Large intestine (tissue), 3 donors: ENCODE results near the gene MYL12B. TPM values are rescaled to one million over a fixed set of nuclear protein-coding genes. Genes with fewer than 3 reads are reported as not detected.

Experiments used
- DNase-seq, 2 donors: peaks; one replicate each; pipeline versions ENCODE4 v3.0.0 to v3.0.0-alpha.2; 2013
- H3K27ac ChIP-seq: one replicate; pipeline ENCODE4 v1.5.1; 2013; ENCODE audit warnings: low read length
- H3K27me3 ChIP-seq: 2 replicates; pipeline ENCODE4 v1.6.1; 2013; ENCODE audit warnings: low read length; ENCODE audit not compliant: control insufficient read depth, insufficient read depth
- H3K36me3 ChIP-seq: 2 replicates; pipeline ENCODE4 v1.6.1; 2013; ENCODE audit warnings: low read length; ENCODE audit not compliant: control insufficient read depth, insufficient read depth
- H3K4me1 ChIP-seq: one replicate; pipeline ENCODE4 v1.6.1; 2013; ENCODE audit warnings: low read length; ENCODE audit not compliant: control insufficient read depth, insufficient read depth
- H3K4me3 ChIP-seq: one replicate; pipeline ENCODE4 v1.5.1; 2013; ENCODE audit warnings: low read length
- H3K9me3 ChIP-seq: one replicate; pipeline ENCODE4 v1.6.1; 2013; ENCODE audit warnings: mild to moderate bottlenecking, low read depth, low read length, moderate library complexity; ENCODE audit not compliant: control insufficient read depth
- WGBS: methylation state at CpG from one replicate; pipeline ENCODE4 v1.1.5; 2013; ENCODE audit warnings: low lambda C conversion rate; ENCODE audit not compliant: insufficient coverage; 5-methylcytosine and 5-hydroxymethylcytosine counted together
- polyA plus RNA-seq: library from polyadenylated mRNA; unstranded; fragments of 120-200 nt; gene quantifications from one replicate; pipeline ENCODE4 v1.2.1, GENCODE V29; 2013

The MYL12B gene
- polyA plus RNA-seq, 1 donor: 408 TPM

- peak; percentile 69 to 84 for DNase-seq
- peak overlapping the region; percentile 100 for H3K27ac ChIP-seq
- H3K27me3 ChIP-seq: no peaks in the 10 kb centered on the region
- H3K4me1 ChIP-seq: peaks cover 9% of the 10 kb centered on the region
- peaks cover 11% of the 10 kb centered on the region for H3K36me3 ChIP-seq
- no CpG with 5 or more reads among the region's 9 CpGs for WGBS
- H3K4me3 ChIP-seq: peak overlapping the region; percentile 96
- no peaks in the 10 kb centered on the region for H3K9me3 ChIP-seq
Observed at GRCh38 chr18:3248658-3249359, 13.1 kb upstream of the MYL12B start.

GRCh38 chr18:3250237-3251107 lies 11.5 kb upstream of the MYL12B start:
- Histone ChIP-seq H3K36me3 (peaks cover 28% of the 10 kb centered on the region), H3K4me1 (peaks cover 9% of the 10 kb centered on the region), H3K9me3 (no peaks in the 10 kb centered on the region), H3K27ac (no peak overlapping the region), H3K27me3 (no peaks in the 10 kb centered on the region), H3K4me3 (no peak overlapping the region)
- no peak for DNase-seq
- WGBS: 75% methylated on average over 4 of the region's 6 CpGs

- no peak for DNase-seq
- H3K4me3 ChIP-seq: no peak overlapping the region
- H3K4me1 ChIP-seq: peaks cover 5% of the 10 kb centered on the region
- 79% methylated on average over 3 of the region's 8 CpGs for WGBS
- H3K27me3 ChIP-seq: no peaks in the 10 kb centered on the region
- peaks cover 37% of the 10 kb centered on the region for H3K36me3 ChIP-seq
- H3K27ac ChIP-seq: no peak overlapping the region
- H3K9me3 ChIP-seq: no peaks in the 10 kb centered on the region
Observed at GRCh38 chr18:3251249-3251962, 10.5 kb upstream of the MYL12B start.

GRCh38 chr18:3251963-3252277 lies 10.0 kb upstream of the MYL12B start:
- Histone ChIP-seq H3K27ac (no peak overlapping the region), H3K9me3 (no peaks in the 10 kb centered on the region), H3K4me1 (peaks cover 5% of the 10 kb centered on the region), H3K4me3 (no peak overlapping the region), H3K27me3 (no peaks in the 10 kb centered on the region), H3K36me3 (peaks cover 41% of the 10 kb centered on the region)
- DNase-seq: no peak
- 92% methylated on average over 2 of the region's 3 CpGs for WGBS

GRCh38 chr18:3252843-3253242 lies 9.1 kb upstream of the MYL12B start:
- H3K27ac ChIP-seq: no peak overlapping the region
- H3K36me3 ChIP-seq: peaks cover 47% of the 10 kb centered on the region
- H3K4me1 ChIP-seq: peaks cover 5% of the 10 kb centered on the region
- no CpG with 5 or more reads among the region's 1 CpG for WGBS
- no peak overlapping the region for H3K4me3 ChIP-seq
- H3K9me3 ChIP-seq: no peaks in the 10 kb centered on the region
- DNase-seq: no peak
- H3K27me3 ChIP-seq: no peaks in the 10 kb centered on the region

- peaks cover 57% of the 10 kb centered on the region for H3K36me3 ChIP-seq
- H3K4me1 ChIP-seq: no peaks in the 10 kb centered on the region
- no peak overlapping the region for H3K4me3 ChIP-seq
- no CpG with 5 or more reads among the region's 4 CpGs for WGBS
- no peak overlapping the region for H3K27ac ChIP-seq
- H3K27me3 ChIP-seq: no peaks in the 10 kb centered on the region
- H3K9me3 ChIP-seq: no peaks in the 10 kb centered on the region
- DNase-seq: no peak
Observed at GRCh38 chr18:3254725-3255124, 7.2 kb upstream of the MYL12B start.

GRCh38 chr18:3255611-3256165 lies 6.2 kb upstream of the MYL12B start:
- Histone ChIP-seq H3K27me3 (no peaks in the 10 kb centered on the region), H3K4me1 (peaks cover under 1% of the 10 kb centered on the region), H3K27ac (no peak overlapping the region), H3K4me3 (no peak overlapping the region), H3K9me3 (no peaks in the 10 kb centered on the region), H3K36me3 (peaks cover 57% of the 10 kb centered on the region)
- WGBS: 83% methylated on average over 2 of the region's 5 CpGs
- no peak for DNase-seq

GRCh38 chr18:3256693-3257626 lies 5.0 kb upstream of the MYL12B start:
- H3K4me1 ChIP-seq: peaks cover 3% of the 10 kb centered on the region
- peaks cover 57% of the 10 kb centered on the region for H3K36me3 ChIP-seq
- H3K27me3 ChIP-seq: no peaks in the 10 kb centered on the region
- no peaks in the 10 kb centered on the region for H3K9me3 ChIP-seq
- H3K4me3 ChIP-seq: no peak overlapping the region
- peak overlapping the region; percentile 38 for H3K27ac ChIP-seq
- WGBS: 40% methylated on average over 2 of the region's 5 CpGs
- no peak for DNase-seq

GRCh38 chr18:3257627-3258120 lies 4.3 kb upstream of the MYL12B start:
- no peak overlapping the region for H3K27ac ChIP-seq
- no CpG with 5 or more reads among the region's 2 CpGs for WGBS
- H3K4me3 ChIP-seq: no peak overlapping the region
- H3K36me3 ChIP-seq: peaks cover 57% of the 10 kb centered on the region
- no peaks in the 10 kb centered on the region for H3K27me3 ChIP-seq
- DNase-seq: no peak
- no peaks in the 10 kb centered on the region for H3K9me3 ChIP-seq
- peaks cover 3% of the 10 kb centered on the region for H3K4me1 ChIP-seq
